Measurements from ENCODE around the gene FAM118B. TPM values are rescaled to one million over a fixed set of nuclear protein-coding genes. Genes with fewer than 3 reads are reported as not detected.
"Not testable (repeated sequence)": the region's sequence is repeated elsewhere in the genome, so short reads cannot be mapped to it uniquely, and the experiment has no call there.

The FAM118B gene
- total and polyA plus RNA-seq, 8 donors = 2.5 to 9.0 (median 3.7) TPM

DNA sequence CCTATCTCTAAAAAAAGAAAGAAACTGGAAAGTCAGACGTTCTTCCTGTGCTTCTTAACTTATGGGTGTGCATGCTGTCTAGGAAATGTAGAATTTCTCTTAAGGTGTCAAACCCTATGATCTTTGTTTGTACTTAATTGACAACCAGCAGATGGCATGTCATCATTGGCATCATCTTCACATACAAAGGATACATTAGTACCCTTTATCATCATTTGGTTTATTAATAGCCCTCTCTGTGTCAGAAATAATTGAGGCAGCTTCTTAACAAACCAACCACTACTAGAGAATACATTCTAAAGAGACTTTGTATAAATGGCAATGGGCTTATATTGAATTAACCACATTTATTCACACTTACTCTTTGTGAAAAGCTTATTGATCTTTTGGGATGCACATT lies 43.2 kb downstream of the FAM118B start:
- intact Hi-C loops (cut with DNase I) = no loop called here
- no peak for DNase-seq
- Histone ChIP-seq H3K36me3 (no peaks in the 10 kb centered on the region), H3K4me1 (peaks cover 0 to 9% (median 6%) of the 10 kb centered on the region in 3 donors), H3K4me3 (no peak overlapping the region), H3K9me3 (no peaks in the 10 kb centered on the region), H3K27ac (no peak overlapping the region), H3K27me3 (no peaks in the 10 kb centered on the region)
- ATAC-seq = no peak
- no peak for FAIRE-seq
- WGBS, 2 donors = 71 to 74% methylated on average over 1 of the region's 1 CpG
- no peak for TF ChIP-seq CTCF (IDR thresholded peaks at IDR 0.05)

DNA sequence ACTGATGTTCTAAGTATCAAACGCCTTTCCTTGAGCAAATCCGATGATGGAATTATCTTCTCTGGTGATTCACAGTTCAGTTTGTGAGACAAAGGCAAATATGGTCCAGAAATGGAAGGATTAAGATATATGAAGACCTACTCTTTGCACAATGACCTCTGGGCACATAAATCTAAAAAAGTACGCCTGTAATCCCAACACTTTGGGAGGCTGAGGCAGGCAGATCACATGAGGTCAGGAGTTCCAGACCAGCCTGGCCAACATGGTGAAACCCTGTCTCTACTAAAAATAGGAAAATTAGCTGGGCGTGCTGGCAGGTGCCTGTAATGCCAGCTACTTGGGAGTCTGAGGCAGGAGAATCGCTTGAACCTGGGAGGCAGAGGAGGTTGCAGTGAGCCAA lies 43.9 kb downstream of the FAM118B start:
- H3K4me1 ChIP-seq; H3K27me3 ChIP-seq; DNase-seq; H3K27ac ChIP-seq; ATAC-seq; H3K9me3 ChIP-seq; H3K36me3 ChIP-seq; FAIRE-seq; intact Hi-C loops (cut with DNase I); H3K4me3 ChIP-seq: not testable (repeated sequence)
- WGBS, 2 donors = 93 to 95% methylated on average over 5 of the region's 5 CpGs

- DNase-seq = no peak
- WGBS, 2 donors = 93 to 94% methylated on average over 4 of the region's 4 CpGs
- Histone ChIP-seq H3K9me3 (no peaks in the 10 kb centered on the region), H3K4me3 (no peak overlapping the region), H3K4me1 (peaks cover 0 to 9% (median 6%) of the 10 kb centered on the region in 3 donors), H3K36me3 (no peaks in the 10 kb centered on the region), H3K27ac (no peak overlapping the region), H3K27me3 (no peaks in the 10 kb centered on the region)
- no peak for FAIRE-seq
- TF ChIP-seq CTCF (IDR thresholded peaks at IDR 0.05) = no peak
- no peak for ATAC-seq
- intact Hi-C loops (cut with DNase I) = no loop called here
Observed at GRCh38 chr11:126256216-126256615, 44.6 kb downstream of the FAM118B start.

GRCh38 chr11:126257144-126257543 lies 45.6 kb downstream of the FAM118B start:
- FAIRE-seq (no peak), DNase-seq (no peak), ATAC-seq (no peak)
- Histone ChIP-seq H3K4me3 (no peak overlapping the region), H3K9me3 (no peaks in the 10 kb centered on the region), H3K4me1 (peaks cover 0 to 9% (median 6%) of the 10 kb centered on the region in 3 donors), H3K27ac (no peak overlapping the region), H3K36me3 (peaks cover 0 to 4% (median 0%) of the 10 kb centered on the region in 3 donors), H3K27me3 (no peaks in the 10 kb centered on the region)
- intact Hi-C loops (cut with DNase I) = no loop called here
- no peak for TF ChIP-seq CTCF (IDR thresholded peaks at IDR 0.05)
- 88% methylated on average over 2 of the region's 2 CpGs for WGBS, 2 donors

GRCh38 chr11:126257764-126258163 lies 46.2 kb downstream of the FAM118B start:
- FAIRE-seq = no peak
- Histone ChIP-seq H3K4me3 (no peak overlapping the region), H3K27me3 (no peaks in the 10 kb centered on the region), H3K9me3 (no peaks in the 10 kb centered on the region), H3K27ac (no peak overlapping the region), H3K36me3 (peaks cover 0 to 10% (median 5%) of the 10 kb centered on the region in 3 donors), H3K4me1 (peaks cover 0 to 9% (median 4%) of the 10 kb centered on the region in 3 donors)
- 89 to 93% methylated on average over 2 of the region's 2 CpGs for WGBS, 2 donors
- DNase-seq = no peak
- TF ChIP-seq CTCF (IDR thresholded peaks at IDR 0.05) = no peak
- no peak for ATAC-seq
- intact Hi-C loops (cut with DNase I) = no loop called here
